ENCODE data around the gene SMYD3.

DNA sequence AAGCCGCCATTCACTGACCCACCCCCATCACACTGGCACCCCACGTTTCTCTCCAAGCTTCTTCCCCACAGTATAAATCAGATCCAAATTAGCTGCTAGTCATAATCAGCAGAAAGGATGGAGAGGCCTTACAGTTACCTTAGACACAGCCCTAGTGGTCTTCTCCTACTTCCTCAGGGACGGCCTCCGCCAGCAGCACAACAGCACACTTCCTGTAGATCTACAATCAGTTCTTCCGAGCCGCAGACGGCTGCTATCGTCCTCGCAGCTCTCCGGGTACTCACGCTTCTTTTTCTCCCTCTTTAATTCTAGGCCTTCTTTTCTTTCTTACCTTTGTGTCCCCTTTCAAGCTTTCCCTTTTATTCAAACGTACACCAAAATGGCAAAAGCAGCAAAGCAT lies 313.5 kb downstream of the SMYD3 start:
- no peak for TF ChIP-seq CTCF (IDR thresholded peaks at IDR 0.05 in 8 of 11, conservative IDR thresholded peaks at IDR 0.05 in 3 of 11)
- TF ChIP-seq POLR2A (IDR thresholded peaks at IDR 0.05) = no peak
- TF ChIP-seq POLR2AphosphoS5 (IDR thresholded peaks at IDR 0.05) = no peak

Measured in spleen (tissue), 7 donors.